K562 (cell line): Measurements from ENCODE around the gene DSCAM. TPM values are rescaled to one million over a fixed set of nuclear protein-coding genes. Genes with fewer than 3 reads are reported as not detected.

Source experiments
- ATAC-seq: fragments of 200-7000 bp; cut with Tn5 transposase; 3 replicates; pipeline ENCODE4 v1.9.1; 2020; ENCODE audit warnings: moderate library complexity
- BruUV-seq: library from RNA; stranded (reverse); fragments of 400-500 nt; replicated peaks from 2 replicates; lab custom pipeline; 2021; lab: Mats Ljungman, UMichigan
- CTCF ChIA-PET: fragments of 300-600 bp; formaldehyde crosslinking; extraction: SDS; loops from one replicate; lab custom pipeline; 2021; ENCODE audit warnings: low intra/inter-chr PET ratio; lab: Yijun Ruan, JAX
- POLR2A ChIA-PET: fragments of 300-600, 350-650 bp; sonication (Branson Sonifier 250); formaldehyde crosslinking; extraction: SDS; loops from one replicate; lab custom pipeline; 2021; ENCODE audit warnings: antibody characterized with exemption, inconsistent platforms; lab: Yijun Ruan, JAX
- DNase-seq, 4 experiments: peaks; one replicate each; pipeline versions ENCODE4 v3.0.0 to v3.0.0-alpha.2; 2011 to 2018; ENCODE audit warnings: low spot score in 3 of 4, mixed read lengths in 3 of 4; ENCODE audit errors: extremely low read depth in 1 of 4
- FAIRE-seq: peaks from 2 replicates; lab custom pipeline; 2011; peaks lifted over from hg19 to GRCh38; lab: Jason Lieb, UNC
- H2AFZ ChIP-seq: 2 replicates; pipeline ENCODE4 v1.6.0; 2011; ENCODE audit warnings: low read depth, low read length, control low read depth, inconsistent platforms
- H3K27ac ChIP-seq: fragments of 200-600 bp; 3 replicates; pipeline ENCODE4 v1.8.0; 2011; ENCODE audit warnings: low read depth, mild to moderate bottlenecking, control low read depth, inconsistent platforms, low read length, moderate library complexity, mixed read lengths; ENCODE audit errors: extremely low read depth
- H3K27me3 ChIP-seq, 2 experiments: fragments of 300-600 bp in 1 of 2; 2 replicates in 1 of 2; 3 replicates in 1 of 2; pipeline versions ENCODE4 v1.6.0 to v1.8.0; 2011; ENCODE audit warnings: inconsistent platforms in 2 of 2, low read length in 2 of 2, mild to moderate bottlenecking in 1 of 2, mixed read lengths in 1 of 2, moderate library complexity in 1 of 2; ENCODE audit not compliant: control insufficient read depth in 2 of 2, insufficient read depth in 2 of 2
- H3K36me3 ChIP-seq: fragments of 300-600 bp; 3 replicates; pipeline ENCODE4 v1.8.0; 2011; ENCODE audit warnings: mild to moderate bottlenecking, low read length, inconsistent platforms; ENCODE audit not compliant: control insufficient read depth, insufficient read depth
- H3K4me1 ChIP-seq, 2 experiments: fragments of 200-600 bp in 1 of 2; replicated peaks in 1 of 2; 2 replicates in 1 of 2; 3 replicates in 1 of 2; pipeline versions ENCODE4 v1.5.1 to v1.8.0; 2011; ENCODE audit warnings: inconsistent platforms in 2 of 2, low read length in 2 of 2, mild to moderate bottlenecking in 1 of 2, mixed read lengths in 1 of 2, moderate library complexity in 1 of 2; ENCODE audit not compliant: control insufficient read depth in 2 of 2, insufficient read depth in 2 of 2
- H3K4me2 ChIP-seq: 2 replicates; pipeline ENCODE4 v1.6.1; 2011; ENCODE audit warnings: low read length, control low read depth, inconsistent platforms, mixed read lengths; ENCODE audit not compliant: insufficient read depth
- H3K4me3 ChIP-seq: fragments of 200-600 bp; sonication (generic), shearing (Covaris generic); 2 replicates; pipeline ENCODE4 v1.5.1; 2016; ENCODE audit warnings: control low read depth, inconsistent platforms
- H3K79me2 ChIP-seq: fragments of 200-600 bp; 3 replicates; pipeline ENCODE4 v1.8.0; 2011; ENCODE audit warnings: low read length, inconsistent platforms; ENCODE audit not compliant: control insufficient read depth, insufficient read depth
- H3K9ac ChIP-seq, 2 experiments: 2 replicates each; pipeline versions ENCODE4 v1.6.0 to v1.6.1; 2011; ENCODE audit warnings: low read depth in 2 of 2, low read length in 2 of 2, control low read depth in 1 of 2, inconsistent platforms in 1 of 2, mild to moderate bottlenecking in 1 of 2, mixed read lengths in 1 of 2; ENCODE audit not compliant: insufficient read depth in 1 of 2
- H3K9me1 ChIP-seq: one replicate; pipeline ENCODE4 v1.6.0; 2011; ENCODE audit warnings: inconsistent platforms, mild to moderate bottlenecking, low read length, moderate library complexity; ENCODE audit not compliant: control insufficient read depth, insufficient read depth
- H3K9me3 ChIP-seq: replicated peaks from 2 replicates; pipeline ENCODE4 v1.5.1; 2011; ENCODE audit warnings: low read depth, low read length, inconsistent platforms; ENCODE audit not compliant: control insufficient read depth, insufficient read depth
- H4K20me1 ChIP-seq: replicated peaks from 2 replicates; pipeline ENCODE4 v1.6.1; 2011; ENCODE audit warnings: low read length, inconsistent platforms, mixed read lengths; ENCODE audit not compliant: control insufficient read depth, insufficient read depth
- BRF1 ChIP-seq: IDR thresholded peaks from 3 replicates; pipeline ENCODE4 v1.6.1; 2011; ENCODE audit warnings: borderline replicate concordance, mild to moderate bottlenecking; ENCODE audit not compliant: insufficient read length; ENCODE audit errors: extremely low read depth
- JUND ChIP-seq, 2 experiments: IDR thresholded peaks; 2 replicates in 1 of 2; 3 replicates in 1 of 2; pipeline ENCODE4 v1.6.1; 2011; ENCODE audit warnings: borderline replicate concordance in 2 of 2, low read depth in 2 of 2, low read length in 2 of 2, improper control_type of control experiment in 1 of 2, missing biosample characterization in 1 of 2, missing genetic modification characterization in 1 of 2, missing genetic modification reagents in 1 of 2
- PRMT5 ChIP-seq: sonication (generic); formaldehyde crosslinking; IDR thresholded peaks from 2 replicates; pipeline ENCODE4 v1.5.0; 2020; ENCODE audit warnings: missing genetic modification reagents
- STAG1 ChIP-seq: sonication (generic); formaldehyde crosslinking; IDR thresholded peaks from 2 replicates; pipeline ENCODE4 v1.5.0; 2020; ENCODE audit warnings: missing genetic modification reagents, borderline replicate concordance
- ZNF224 ChIP-seq: sonication (generic); formaldehyde crosslinking; IDR thresholded peaks from 2 replicates; pipeline ENCODE4 v1.8.0; 2022; ENCODE audit warnings: mild to moderate bottlenecking, missing genetic modification reagents
- WGBS: fragments of 100-300 bp; shearing (Covaris generic); methylation state at CpG from one replicate; pipeline ENCODE4 v1.1.6; 2016; ENCODE audit warnings: low coverage, mixed read lengths; ENCODE audit not compliant: insufficient coverage; ENCODE audit errors: missing lambda C conversion rate; 5-methylcytosine and 5-hydroxymethylcytosine counted together
- in situ Hi-C: fragments of 300-500 bp; cut with MboI; formaldehyde crosslinking; loops from 4 replicates; pipeline ENCODE4 v1.15.0; 2018; ENCODE audit warnings: inconsistent platforms, mixed read lengths
- intact Hi-C: fragments of 100-400 bp; cut with micrococcal nuclease; formaldehyde crosslinking; loops from 2 replicates; pipeline ENCODE4 v1.14.2; 2022
- polyA plus RNA-seq, 8 experiments: library from polyadenylated mRNA; depleted of rRNA in 4 of 8; stranded (reverse) in 5 of 8; unstranded in 3 of 8; fragments of >200 nt; fragmentation: Nextera tagmentation in 2 of 8; fragmentation: Illumina TruSeq in 1 of 8; extraction: Ambion mirVana in 2 of 8; extraction: Trizol in 1 of 8; gene quantifications; 2 replicates each; pipeline versions ENCODE4 v1.2.1 to v1.2.3, GENCODE V29; 2011 to 2014; ENCODE audit warnings: inconsistent platforms in 1 of 8, missing spikeins in 1 of 8
- total RNA-seq, 7 experiments: library from RNA; depleted of rRNA in 6 of 7; stranded (reverse); fragments of >200 nt in 6 of 7; fragmentation: Illumina TruSeq in 2 of 7; extraction: Trizol in 2 of 7; gene quantifications; 2 replicates each; pipeline versions ENCODE4 v1.2.1 to v1.2.3, GENCODE V29; 2011 to 2021; ENCODE audit warnings: low replicate concordance in 1 of 7
- TF ChIP-seq, protein P1 (sequence below), 2 experiments: fragments of 450-650 bp in 1 of 2; IDR thresholded peaks; 2 replicates each; pipeline ENCODE4 v1.6.1; 2011 to 2017; ENCODE audit warnings: low read depth in 2 of 2, antibody characterized with exemption in 1 of 2, borderline replicate concordance in 1 of 2, low read length in 1 of 2, mild to moderate bottlenecking in 1 of 2, mixed read lengths in 1 of 2; ENCODE audit not compliant: control insufficient read depth in 1 of 2

The DSCAM gene
- total and polyA plus RNA-seq, 9 of the 15 experiments (the other 6 are each of a cell fraction or from before 2014, with no cell fraction given): not detected

DNA sequence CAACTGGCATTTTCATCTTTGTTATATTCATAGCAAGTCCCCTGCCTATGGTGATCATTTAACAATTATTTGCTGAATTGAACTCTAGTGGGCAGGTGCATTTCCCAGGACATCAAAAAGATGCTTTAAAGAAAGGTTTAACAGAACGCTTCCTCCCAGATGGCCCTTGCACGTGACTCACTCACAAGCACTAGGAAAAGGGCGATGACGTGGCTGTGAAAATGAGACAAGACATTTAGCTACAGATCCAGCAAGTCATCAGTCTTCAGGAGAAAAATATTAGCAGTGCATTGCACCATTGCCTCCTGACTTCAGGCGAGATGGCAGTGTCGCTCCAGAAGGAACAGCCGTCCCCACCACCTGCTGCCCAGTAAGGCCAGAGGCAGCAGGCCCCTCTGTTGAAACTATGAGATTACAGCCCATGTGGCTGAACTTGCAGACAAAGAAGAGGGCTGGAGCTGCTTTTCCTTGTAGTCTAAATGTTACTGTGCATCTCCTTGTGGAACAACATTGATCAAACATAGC lies 37.2 kb downstream of the DSCAM start:
- H3K27ac ChIP-seq: no peak overlapping the region
- in situ Hi-C loops (no loop called here), intact Hi-C loops (no loop called here)
- BruUV-seq: no TSS peak
- TF ChIP-seq BRF1: no peak
- TF ChIP-seq JUND (IDR thresholded peaks at IDR 0.05; ENCODE audit: borderline replicate concordance, low read depth, low read length): no peak
- no peak for TF ChIP-seq JUND (tag; IDR thresholded peaks at IDR 0.05; ENCODE audit: borderline replicate concordance, low read depth, low read length)
- no peak for TF ChIP-seq PRMT5 (CRISPR knock-in tag)
- TF ChIP-seq, protein P1, sequence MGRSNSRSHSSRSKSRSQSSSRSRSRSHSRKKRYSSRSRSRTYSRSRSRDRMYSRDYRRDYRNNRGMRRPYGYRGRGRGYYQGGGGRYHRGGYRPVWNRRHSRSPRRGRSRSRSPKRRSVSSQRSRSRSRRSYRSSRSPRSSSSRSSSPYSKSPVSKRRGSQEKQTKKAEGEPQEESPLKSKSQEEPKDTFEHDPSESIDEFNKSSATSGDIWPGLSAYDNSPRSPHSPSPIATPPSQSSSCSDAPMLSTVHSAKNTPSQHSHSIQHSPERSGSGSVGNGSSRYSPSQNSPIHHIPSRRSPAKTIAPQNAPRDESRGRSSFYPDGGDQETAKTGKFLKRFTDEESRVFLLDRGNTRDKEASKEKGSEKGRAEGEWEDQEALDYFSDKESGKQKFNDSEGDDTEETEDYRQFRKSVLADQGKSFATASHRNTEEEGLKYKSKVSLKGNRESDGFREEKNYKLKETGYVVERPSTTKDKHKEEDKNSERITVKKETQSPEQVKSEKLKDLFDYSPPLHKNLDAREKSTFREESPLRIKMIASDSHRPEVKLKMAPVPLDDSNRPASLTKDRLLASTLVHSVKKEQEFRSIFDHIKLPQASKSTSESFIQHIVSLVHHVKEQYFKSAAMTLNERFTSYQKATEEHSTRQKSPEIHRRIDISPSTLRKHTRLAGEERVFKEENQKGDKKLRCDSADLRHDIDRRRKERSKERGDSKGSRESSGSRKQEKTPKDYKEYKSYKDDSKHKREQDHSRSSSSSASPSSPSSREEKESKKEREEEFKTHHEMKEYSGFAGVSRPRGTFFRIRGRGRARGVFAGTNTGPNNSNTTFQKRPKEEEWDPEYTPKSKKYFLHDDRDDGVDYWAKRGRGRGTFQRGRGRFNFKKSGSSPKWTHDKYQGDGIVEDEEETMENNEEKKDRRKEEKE (IDR thresholded peaks at IDR 0.05; ENCODE audit: borderline replicate concordance in 1 of 2, control insufficient read depth in 1 of 2, low read depth in 2 of 2, low read length in 1 of 2): no peak
- no peak for TF ChIP-seq STAG1 (CRISPR knock-in tag)
- no peak for TF ChIP-seq ZNF224 (CRISPR knock-in tag)
- FAIRE-seq (no peak), DNase-seq (no peak), ATAC-seq (no peak)
- H4K20me1 ChIP-seq: no peaks in the 10 kb centered on the region
- H3K79me2 ChIP-seq: no peaks in the 10 kb centered on the region
- no peaks in the 10 kb centered on the region for H3K4me1 ChIP-seq
- CTCF ChIA-PET: no interaction called here
- no peak overlapping the region for H3K4me2 ChIP-seq
- H3K27me3 ChIP-seq: no peaks in the 10 kb centered on the region
- WGBS: under 1% methylated on average over 7 of the region's 7 CpGs
- H3K4me3 ChIP-seq: no peak overlapping the region
- H3K36me3 ChIP-seq: no peaks in the 10 kb centered on the region
- no peak overlapping the region for H3K9ac ChIP-seq
- no peak overlapping the region for H2AFZ ChIP-seq
- POLR2A ChIA-PET: no interaction called here
- H3K9me1 ChIP-seq: no peaks in the 10 kb centered on the region
- peaks cover 7% of the 10 kb centered on the region for H3K9me3 ChIP-seq
